ENCODE data around the gene RPN2.

RPN2 gene

GRCh38 chr20:37243076-37243936, 64.2 kb downstream of the RPN2 start:
- no peak for TF ChIP-seq CTCF (IDR thresholded peaks at IDR 0.05; ENCODE audit: extremely low read depth, missing control alignments)
- no peak for DNase-seq (ENCODE audit: low spot score)

GRCh38 chr20:37243937-37244571, 64.9 kb downstream of the RPN2 start:
- no peak for DNase-seq (ENCODE audit: low spot score)
- no peak for TF ChIP-seq CTCF (IDR thresholded peaks at IDR 0.05; ENCODE audit: extremely low read depth, missing control alignments)

GRCh38 chr20:37244572-37244957, 65.4 kb downstream of the RPN2 start:
- DNase-seq (ENCODE audit: low spot score): no peak
- TF ChIP-seq CTCF (IDR thresholded peaks at IDR 0.05; ENCODE audit: extremely low read depth, missing control alignments): no peak

GRCh38 chr20:37245216-37246150, 66.4 kb downstream of the RPN2 start:
- TF ChIP-seq CTCF (IDR thresholded peaks at IDR 0.05; ENCODE audit: extremely low read depth, missing control alignments): no peak
- DNase-seq (ENCODE audit: low spot score): no peak

GRCh38 chr20:37246736-37247135, 67.6 kb downstream of the RPN2 start:
- TF ChIP-seq CTCF (IDR thresholded peaks at IDR 0.05; ENCODE audit: extremely low read depth, missing control alignments): no peak
- DNase-seq (ENCODE audit: low spot score): no peak

GRCh38 chr20:37247547-37247946, 68.4 kb downstream of the RPN2 start:
- DNase-seq (ENCODE audit: low spot score): no peak
- TF ChIP-seq CTCF (IDR thresholded peaks at IDR 0.05; ENCODE audit: extremely low read depth, missing control alignments): no peak

Measured in GM20000 (cell line).